SK-N-SH (cell line): ENCODE results near the gene CD300LG. TPM values are rescaled to one million over a fixed set of nuclear protein-coding genes. Genes with fewer than 3 reads are reported as not detected.

ENCODE experiments used
- CTCF ChIA-PET: fragments of 300-600, 350-600 bp; formaldehyde crosslinking; extraction: SDS; loops from one replicate; lab custom pipeline; 2021; lab: Yijun Ruan, JAX
- POLR2A ChIA-PET: fragments of 350-600 bp; sonication (Branson Sonifier 250); formaldehyde crosslinking; extraction: SDS; loops from one replicate; lab custom pipeline; 2020; ENCODE audit warnings: antibody characterized with exemption, inconsistent platforms; lab: Yijun Ruan, JAX
- DNase-seq: peaks from one replicate; pipeline ENCODE4 v3.0.0; 2012
- H2AFZ ChIP-seq: fragments of 200-600 bp; sonication (generic); 2 replicates; pipeline ENCODE4 v1.8.1; 2016; ENCODE audit warnings: antibody characterized with exemption, mild to moderate bottlenecking, low read depth
- H3F3A ChIP-seq: fragments of 200-600 bp; sonication (generic); replicated peaks from 2 replicates; pipeline ENCODE3; 2016; ENCODE audit warnings: antibody characterized with exemption, mild to moderate bottlenecking; ENCODE audit not compliant: insufficient read depth
- H3K27ac ChIP-seq, 2 experiments: fragments of 200-500 bp in 1 of 2; fragments of 200-600 bp in 1 of 2; sonication (Bioruptor generic) in 1 of 2; sonication (generic), shearing (Covaris generic) in 1 of 2; 2 replicates each; pipeline versions ENCODE4 v1.5.1 to v1.6.1; 2014 to 2016; ENCODE audit warnings: low read depth in 2 of 2, inconsistent platforms in 1 of 2, low read length in 1 of 2, mild to moderate bottlenecking in 1 of 2, mixed read lengths in 1 of 2
- H3K27me3 ChIP-seq: fragments of 200-600 bp; sonication (generic), shearing (Covaris generic); 2 replicates; pipeline ENCODE4 v1.6.1; 2016; ENCODE audit warnings: mixed run types; ENCODE audit not compliant: insufficient read depth
- H3K36me3 ChIP-seq, 2 experiments: fragments of 200-500 bp in 1 of 2; fragments of 200-600 bp in 1 of 2; sonication (Bioruptor generic) in 1 of 2; sonication (generic) in 1 of 2; replicated peaks in 1 of 2; 2 replicates each; pipeline versions ENCODE3 to v1.5.1; 2014 to 2016; ENCODE audit warnings: low read length in 1 of 2, mild to moderate bottlenecking in 1 of 2; ENCODE audit not compliant: insufficient read depth in 2 of 2, control insufficient read depth in 1 of 2
- H3K4me1 ChIP-seq, 2 experiments: fragments of 200-500 bp in 1 of 2; fragments of 200-600 bp in 1 of 2; sonication (Bioruptor generic) in 1 of 2; sonication (generic), shearing (Covaris generic) in 1 of 2; 2 replicates each; pipeline versions ENCODE4 v1.5.1 to v1.6.1; 2014 to 2016; ENCODE audit warnings: low read depth in 1 of 2, low read length in 1 of 2, mixed run types in 1 of 2; ENCODE audit not compliant: insufficient read depth in 2 of 2, control insufficient read depth in 1 of 2
- H3K4me2 ChIP-seq: fragments of 200-600 bp; sonication (generic), shearing (Covaris generic); 2 replicates; pipeline ENCODE4 v1.6.1; 2017; ENCODE audit warnings: mixed run types
- H3K4me3 ChIP-seq, 2 experiments: fragments of 200-500 bp in 1 of 2; fragments of 200-600 bp in 1 of 2; sonication (Bioruptor generic) in 1 of 2; sonication (generic), shearing (Covaris generic) in 1 of 2; 2 replicates each; pipeline versions ENCODE4 v1.5.1 to v1.8.1; 2014 to 2016; ENCODE audit warnings: low read depth in 2 of 2, inconsistent platforms in 1 of 2, low read length in 1 of 2, mild to moderate bottlenecking in 1 of 2, mixed read lengths in 1 of 2, moderate library complexity in 1 of 2
- H3K79me2 ChIP-seq: fragments of 200-600 bp; sonication (generic); 2 replicates; pipeline ENCODE4 v1.8.1; 2017; ENCODE audit warnings: mild to moderate bottlenecking; ENCODE audit not compliant: insufficient read depth
- H3K9ac ChIP-seq: fragments of 200-600 bp; sonication (generic); 2 replicates; pipeline ENCODE4 v1.6.1; 2017; ENCODE audit warnings: mixed run types
- H3K9me2 ChIP-seq: fragments of 200-600 bp; sonication (generic); 2 replicates; pipeline ENCODE4 v1.6.1; 2017; ENCODE audit warnings: mixed run types
- H3K9me3 ChIP-seq: fragments of 200-600 bp; sonication (generic); 2 replicates; pipeline ENCODE4 v1.6.1; 2017; ENCODE audit warnings: mixed run types, mild to moderate bottlenecking, moderate library complexity
- H4K20me1 ChIP-seq: fragments of 200-600 bp; sonication (generic); 2 replicates; pipeline ENCODE4 v1.6.1; 2017; ENCODE audit warnings: mild to moderate bottlenecking, mixed run types; ENCODE audit not compliant: insufficient read depth
- CTCF ChIP-seq: fragments of 200-600 bp; sonication (generic); IDR thresholded peaks from 2 replicates; pipeline ENCODE4 v1.6.1; 2017; ENCODE audit warnings: antibody characterized with exemption, mild to moderate bottlenecking, moderate library complexity
- EP300 ChIP-seq, 2 experiments: IDR thresholded peaks; 2 replicates each; pipeline versions ENCODE4 v1.4.0 to v1.6.1; 2012; ENCODE audit warnings: borderline replicate concordance in 1 of 2, low read depth in 1 of 2, low read length in 1 of 2
- EZH2phosphoT487 ChIP-seq: fragments of 200-600 bp; sonication (generic); IDR thresholded peaks from 2 replicates; pipeline ENCODE4 v1.6.1; 2017; ENCODE audit warnings: low read depth, mixed run types, mild to moderate bottlenecking, antibody characterized with exemption, moderate library complexity, borderline replicate concordance
- FOXJ3 ChIP-seq: sonication (generic); formaldehyde crosslinking; IDR thresholded peaks from 2 replicates; pipeline ENCODE4 v1.5.1; 2020; ENCODE audit warnings: mild to moderate bottlenecking, missing genetic modification reagents
- FOXM1 ChIP-seq: IDR thresholded peaks from 2 replicates; pipeline ENCODE4 v1.4.0; 2012; ENCODE audit warnings: low read depth, mild to moderate bottlenecking
- GABPA ChIP-seq: IDR thresholded peaks from 2 replicates; pipeline ENCODE4 v1.4.0; 2012; ENCODE audit warnings: low read depth, mild to moderate bottlenecking
- GATA2 ChIP-seq: sonication (generic); formaldehyde crosslinking; IDR thresholded peaks from 2 replicates; pipeline ENCODE4 v1.5.0; 2020; ENCODE audit warnings: mild to moderate bottlenecking, missing genetic modification reagents
- JUND ChIP-seq: IDR thresholded peaks from 2 replicates; pipeline ENCODE4 v1.4.0; 2012
- MEF2A ChIP-seq: IDR thresholded peaks from 2 replicates; pipeline ENCODE4 v1.4.0; 2012; ENCODE audit warnings: low read depth, borderline replicate concordance
- NFIC ChIP-seq: IDR thresholded peaks from 2 replicates; pipeline ENCODE4 v1.4.0; 2012; ENCODE audit warnings: borderline replicate concordance
- RAD21 ChIP-seq: IDR thresholded peaks from 2 replicates; pipeline ENCODE4 v1.6.1; 2012; ENCODE audit warnings: mild to moderate bottlenecking, low read length
- RCOR1 ChIP-seq: fragments of 150-350 bp; IDR thresholded peaks from 2 replicates; pipeline ENCODE4 v1.6.1; 2017; ENCODE audit warnings: antibody characterized with exemption, low read length
- RXRA ChIP-seq: IDR thresholded peaks from 2 replicates; pipeline ENCODE4 v1.4.0; 2012; ENCODE audit warnings: low read depth, mild to moderate bottlenecking, borderline replicate concordance
- SMC3 ChIP-seq: IDR thresholded peaks from 2 replicates; pipeline ENCODE4 v1.6.1; 2012; ENCODE audit warnings: low read depth, low read length, improper control_type of control experiment
- TEAD4 ChIP-seq: IDR thresholded peaks from 2 replicates; pipeline ENCODE4 v1.4.0; 2012; ENCODE audit warnings: mild to moderate bottlenecking, borderline replicate concordance; ENCODE audit not compliant: insufficient read depth
- USF2 ChIP-seq: fragments of 150-350 bp; IDR thresholded peaks from 2 replicates; pipeline ENCODE4 v1.6.1; 2017; ENCODE audit warnings: antibody characterized with exemption, low read length, low read depth, borderline replicate concordance
- YY1 ChIP-seq: IDR thresholded peaks from 2 replicates; pipeline ENCODE4 v1.4.0; 2012; ENCODE audit warnings: low read depth, mild to moderate bottlenecking
- WGBS: methylation state at CpG from one replicate; pipeline ENCODE4 v1.1.6; 2017; ENCODE audit warnings: low lambda C conversion rate; 5-methylcytosine and 5-hydroxymethylcytosine counted together
- polyA plus RNA-seq, 3 experiments: library from polyadenylated mRNA; depleted of rRNA; stranded (reverse); fragments of >200 nt; gene quantifications; 2 replicates each; pipeline ENCODE4 v1.2.3, GENCODE V29; 2012
- TF ChIP-seq, protein P1 (sequence below): fragments of 150-350 bp; IDR thresholded peaks from 2 replicates; pipeline ENCODE4 v1.6.1; 2016; ENCODE audit warnings: mild to moderate bottlenecking, low read depth, low read length
- TF ChIP-seq, protein P2 (sequence below): IDR thresholded peaks from 2 replicates; pipeline ENCODE4 v1.4.0; 2012; ENCODE audit warnings: low read depth, borderline replicate concordance

CD300LG gene
- polyA plus RNA-seq, 1 of the 3 experiments (the other 2 are of a cell fraction): not detected

- no peak overlapping the region for H2AFZ ChIP-seq
- DNase-seq: no peak
- TF ChIP-seq EP300 (IDR thresholded peaks at IDR 0.05; ENCODE audit: borderline replicate concordance in 1 of 2, low read depth in 1 of 2, low read length in 1 of 2): no peak
- no peak for TF ChIP-seq GATA2
- no peak for TF ChIP-seq GABPA
- TF ChIP-seq FOXM1: no peak
- TF ChIP-seq CTCF: no peak
- TF ChIP-seq JUND: no peak
- TF ChIP-seq MEF2A: no peak
- TF ChIP-seq, protein P1, sequence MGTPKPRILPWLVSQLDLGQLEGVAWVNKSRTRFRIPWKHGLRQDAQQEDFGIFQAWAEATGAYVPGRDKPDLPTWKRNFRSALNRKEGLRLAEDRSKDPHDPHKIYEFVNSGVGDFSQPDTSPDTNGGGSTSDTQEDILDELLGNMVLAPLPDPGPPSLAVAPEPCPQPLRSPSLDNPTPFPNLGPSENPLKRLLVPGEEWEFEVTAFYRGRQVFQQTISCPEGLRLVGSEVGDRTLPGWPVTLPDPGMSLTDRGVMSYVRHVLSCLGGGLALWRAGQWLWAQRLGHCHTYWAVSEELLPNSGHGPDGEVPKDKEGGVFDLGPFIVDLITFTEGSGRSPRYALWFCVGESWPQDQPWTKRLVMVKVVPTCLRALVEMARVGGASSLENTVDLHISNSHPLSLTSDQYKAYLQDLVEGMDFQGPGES: no peak
- no peak for TF ChIP-seq EZH2phosphoT487
- TF ChIP-seq YY1: no peak
- no peak for TF ChIP-seq FOXJ3
- TF ChIP-seq, protein P2, sequence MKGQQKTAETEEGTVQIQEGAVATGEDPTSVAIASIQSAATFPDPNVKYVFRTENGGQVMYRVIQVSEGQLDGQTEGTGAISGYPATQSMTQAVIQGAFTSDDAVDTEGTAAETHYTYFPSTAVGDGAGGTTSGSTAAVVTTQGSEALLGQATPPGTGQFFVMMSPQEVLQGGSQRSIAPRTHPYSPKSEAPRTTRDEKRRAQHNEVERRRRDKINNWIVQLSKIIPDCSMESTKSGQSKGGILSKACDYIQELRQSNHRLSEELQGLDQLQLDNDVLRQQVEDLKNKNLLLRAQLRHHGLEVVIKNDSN: no peak
- no peak for TF ChIP-seq USF2
- TF ChIP-seq SMC3: no peak
- TF ChIP-seq RAD21: no peak
- TF ChIP-seq NFIC: no peak
- no peak for TF ChIP-seq TEAD4
- no peak for TF ChIP-seq RXRA
- TF ChIP-seq RCOR1: no peak
- TF ChIP-seq, all 33 proteins: peak for 0
- peaks cover 18% of the 10 kb centered on the region for H3F3A ChIP-seq
- no peaks in the 10 kb centered on the region for H3K4me1 ChIP-seq
- POLR2A ChIA-PET: no interaction called here
- H3K79me2 ChIP-seq: no peaks in the 10 kb centered on the region
- no peaks in the 10 kb centered on the region for H3K9me2 ChIP-seq
- no peaks in the 10 kb centered on the region for H3K27me3 ChIP-seq
- WGBS: 96% methylated on average over 5 of the region's 5 CpGs
- H3K36me3 ChIP-seq: peaks cover 7 to 50% of the 10 kb centered on the region in 2 experiments
- H3K9ac ChIP-seq: no peak overlapping the region
- H4K20me1 ChIP-seq: no peaks in the 10 kb centered on the region
- no peak overlapping the region for H3K4me3 ChIP-seq
- no peak overlapping the region for H3K4me2 ChIP-seq
- no peak overlapping the region for H3K27ac ChIP-seq
- H3K9me3 ChIP-seq: no peaks in the 10 kb centered on the region
- CTCF ChIA-PET: no interaction called here
These were observed 37.9 kb upstream of the CD300LG start for GRCh38 chr17:43809121-43809520.
